HCT116 (cell line): Measurements from ENCODE around the gene IL1B. TPM values are rescaled to one million over a fixed set of nuclear protein-coding genes. Genes with fewer than 3 reads are reported as not detected.

ENCODE experiments used
- ATAC-seq: fragments of 200-7000 bp; cut with Tn5 transposase; 2 replicates; pipeline ENCODE4 v1.9.1; 2020; ENCODE audit warnings: mild to moderate bottlenecking, moderate library complexity
- BruUV-seq: library from RNA; stranded (reverse); fragments of 400-500 nt; replicated peaks from 2 replicates; lab custom pipeline; 2021; lab: Mats Ljungman, UMichigan
- CTCF ChIA-PET: fragments of 300-600 bp; sonication (Branson Sonifier 250); formaldehyde crosslinking; loops from one replicate; lab custom pipeline; 2021; ENCODE audit warnings: antibody characterized with exemption; lab: Charles Lee
- POLR2A ChIA-PET: fragments of 300-600, 350-600 bp; sonication (Branson Sonifier 250); formaldehyde crosslinking; loops from one replicate; lab custom pipeline; 2021; ENCODE audit warnings: antibody characterized with exemption; lab: Charles Lee
- RAD21 ChIA-PET, 2 experiments: fragments of 300-600 bp; sonication (Branson Sonifier 250); formaldehyde crosslinking; loops; one replicate each; lab custom pipeline; 2023; ENCODE audit warnings: low total read pairs in 2 of 2; ENCODE audit not compliant: uncharacterized antibody in 2 of 2, unreplicated experiment in 2 of 2, low non-redundant PET in 1 of 2; lab: Charles Lee
- DNase-seq: peaks from one replicate; pipeline ENCODE4 v3.0.0-alpha.2; 2010; ENCODE audit warnings: low read depth, low spot score
- H2AFZ ChIP-seq: fragments of 200-600 bp; shearing (Covaris generic), sonication (generic); 2 replicates; pipeline ENCODE4 v1.6.1; 2017; ENCODE audit warnings: low read depth, mixed run types, mixed read lengths, antibody characterized with exemption, low read length; ENCODE audit not compliant: poor library complexity, severe bottlenecking
- H3K27ac ChIP-seq: 2 replicates; pipeline ENCODE4 v1.5.1; 2012; ENCODE audit warnings: low read depth, low read length
- H3K27me3 ChIP-seq: fragments of 200-600 bp; sonication (generic); 2 replicates; pipeline ENCODE4 v1.6.1; 2016; ENCODE audit warnings: mixed run types, low read length, mixed read lengths; ENCODE audit not compliant: insufficient read depth
- H3K36me3 ChIP-seq, 2 experiments: fragments of 200-500 bp in 1 of 2; fragments of 200-600 bp in 1 of 2; sonication (Bioruptor generic) in 1 of 2; sonication (generic) in 1 of 2; 2 replicates each; pipeline versions ENCODE4 v1.5.1 to v1.6.1; 2014 to 2016; ENCODE audit warnings: low read length in 2 of 2, inconsistent platforms in 1 of 2, mixed read lengths in 1 of 2, mixed run types in 1 of 2; ENCODE audit not compliant: insufficient read depth in 2 of 2, control insufficient read depth in 1 of 2
- H3K4me1 ChIP-seq, 2 experiments: fragments of 200-600 bp in 1 of 2; sonication (generic) in 1 of 2; 2 replicates each; pipeline versions ENCODE4 v1.5.1 to v1.6.1; 2012 to 2017; ENCODE audit warnings: low read length in 2 of 2, inconsistent platforms in 1 of 2, mild to moderate bottlenecking in 1 of 2, mixed read lengths in 1 of 2, mixed run types in 1 of 2, moderate library complexity in 1 of 2; ENCODE audit not compliant: insufficient read depth in 2 of 2, control insufficient read depth in 1 of 2
- H3K4me2 ChIP-seq: fragments of 200-600 bp; sonication (generic); 2 replicates; pipeline ENCODE4 v1.6.1; 2017; ENCODE audit warnings: mixed run types, low read length, mixed read lengths
- H3K4me3 ChIP-seq, 2 experiments: fragments of 200-600 bp in 1 of 2; sonication (generic) in 1 of 2; replicated peaks in 1 of 2; 2 replicates each; pipeline ENCODE4 v1.5.1; 2011 to 2016; ENCODE audit warnings: low read length in 2 of 2, control low read depth in 1 of 2, low read depth in 1 of 2, mild to moderate bottlenecking in 1 of 2, mixed read lengths in 1 of 2, mixed run types in 1 of 2
- H3K79me2 ChIP-seq: fragments of 200-600 bp; sonication (generic); 2 replicates; pipeline ENCODE4 v1.6.1; 2017; ENCODE audit warnings: mild to moderate bottlenecking, mixed run types, low read length, moderate library complexity, mixed read lengths; ENCODE audit not compliant: insufficient read depth
- H3K9ac ChIP-seq: fragments of 200-600 bp; sonication (generic); 2 replicates; pipeline ENCODE4 v1.6.1; 2016; ENCODE audit warnings: low read length, mixed read lengths
- H3K9me2 ChIP-seq: fragments of 200-600 bp; sonication (generic), shearing (Covaris generic); 2 replicates; pipeline ENCODE4 v1.6.1; 2017; ENCODE audit warnings: mixed run types, mild to moderate bottlenecking, moderate library complexity; ENCODE audit not compliant: insufficient read depth
- H3K9me3 ChIP-seq, 2 experiments: fragments of 200-500 bp in 1 of 2; fragments of 200-600 bp in 1 of 2; sonication (Bioruptor generic) in 1 of 2; sonication (generic) in 1 of 2; 2 replicates each; pipeline ENCODE4 v1.6.1; 2014 to 2017; ENCODE audit warnings: low read length in 2 of 2, mixed read lengths in 2 of 2, inconsistent platforms in 1 of 2, low read depth in 1 of 2, mild to moderate bottlenecking in 1 of 2, mixed run types in 1 of 2, moderate library complexity in 1 of 2; ENCODE audit not compliant: control insufficient read depth in 1 of 2, insufficient read depth in 1 of 2
- H4K20me1 ChIP-seq: fragments of 200-600 bp; sonication (generic), shearing (Covaris generic); 2 replicates; pipeline ENCODE4 v1.6.1; 2017; ENCODE audit warnings: mixed run types, mild to moderate bottlenecking, moderate library complexity; ENCODE audit not compliant: insufficient read depth
- ATF3 ChIP-seq: IDR thresholded peaks from 2 replicates; pipeline ENCODE4 v1.6.1; 2012
- CBX3 ChIP-seq: IDR thresholded peaks from 2 replicates; pipeline ENCODE4 v1.6.1; 2012; ENCODE audit warnings: low read depth
- CEBPB ChIP-seq: IDR thresholded peaks from 2 replicates; pipeline ENCODE4 v1.6.1; 2012; ENCODE audit warnings: low read depth
- EGR1 ChIP-seq: IDR thresholded peaks from 2 replicates; pipeline ENCODE4 v1.6.1; 2012; ENCODE audit warnings: low read depth
- EZH2 ChIP-seq: fragments of 200-600 bp; sonication (generic); IDR thresholded peaks from 2 replicates; pipeline ENCODE4 v1.6.1; 2017; ENCODE audit warnings: antibody characterized with exemption, mixed run types
- EZH2phosphoT487 ChIP-seq: fragments of 200-600 bp; IDR thresholded peaks from 2 replicates; pipeline ENCODE4 v1.6.1; 2018; ENCODE audit warnings: antibody characterized with exemption, borderline replicate concordance
- FOSL1 ChIP-seq: IDR thresholded peaks from 2 replicates; pipeline ENCODE4 v1.6.1; 2012; ENCODE audit warnings: low read depth
- JUND ChIP-seq: IDR thresholded peaks from 2 replicates; pipeline ENCODE4 v1.6.1; 2012
- MAX ChIP-seq: IDR thresholded peaks from 2 replicates; pipeline ENCODE4 v1.6.1; 2012
- POLR2A ChIP-seq: IDR thresholded peaks from 2 replicates; pipeline ENCODE4 v1.7.0; 2011; ENCODE audit warnings: borderline replicate concordance; ENCODE audit not compliant: insufficient read depth, insufficient read length; ENCODE audit errors: extremely low read depth
- POLR2AphosphoS5 ChIP-seq: IDR thresholded peaks from 2 replicates; pipeline ENCODE4 v1.6.1; 2011; ENCODE audit warnings: mild to moderate bottlenecking, low read depth, low read length, moderate library complexity
- RAD21 ChIP-seq: IDR thresholded peaks from 2 replicates; pipeline ENCODE4 v1.6.1; 2012; ENCODE audit warnings: low read depth, mild to moderate bottlenecking
- SIN3A ChIP-seq: IDR thresholded peaks from 2 replicates; pipeline ENCODE4 v1.6.1; 2012; ENCODE audit warnings: low read depth
- SP1 ChIP-seq: IDR thresholded peaks from 2 replicates; pipeline ENCODE4 v1.6.1; 2012; ENCODE audit warnings: low read depth
- SRF ChIP-seq: IDR thresholded peaks from 2 replicates; pipeline ENCODE4 v1.6.1; 2012; ENCODE audit warnings: low read depth
- TCF7L2 ChIP-seq: IDR thresholded peaks from 2 replicates; pipeline ENCODE4 v1.7.0; 2011; ENCODE audit warnings: borderline replicate concordance, inconsistent platforms; ENCODE audit not compliant: insufficient read depth, insufficient read length; ENCODE audit errors: extremely low read depth
- YY1 ChIP-seq: IDR thresholded peaks from 2 replicates; pipeline ENCODE4 v1.6.1; 2011; ENCODE audit warnings: low read length, low read depth, moderate library complexity, mild to moderate bottlenecking; ENCODE audit not compliant: insufficient replicate concordance; ENCODE audit errors: extremely low read depth
- ZBTB33 ChIP-seq: IDR thresholded peaks from 2 replicates; pipeline ENCODE4 v1.6.1; 2011; ENCODE audit warnings: mild to moderate bottlenecking, low read length, moderate library complexity; ENCODE audit not compliant: insufficient replicate concordance; ENCODE audit errors: extremely low read depth
- ZNF274 ChIP-seq: fragments of 200-500 bp; sonication (Bioruptor generic); IDR thresholded peaks from 2 replicates; pipeline ENCODE4 v1.6.1; 2014; ENCODE audit warnings: mild to moderate bottlenecking, low read depth, low read length, inconsistent platforms
- intact Hi-C: fragments of 100-400 bp; cut with micrococcal nuclease; formaldehyde crosslinking; loops from 2 replicates; pipeline ENCODE4 v1.10.0; 2022
- total RNA-seq: library from RNA; stranded (reverse); gene quantifications from one replicate; pipeline ENCODE4 v1.2.1, GENCODE V29; 2021; ENCODE audit not compliant: unreplicated experiment

Gene IL1B
- total RNA-seq, 1 experiment from 2014 or later, result not detected

GRCh38 chr2:112843836-112844235, 7.3 kb upstream of the IL1B start:
- POLR2A ChIA-PET, result no interaction called here
- TF ChIP-seq RAD21 (no peak), CBX3 (no peak), POLR2A (no peak), ATF3 (no peak), POLR2AphosphoS5 (no peak), MAX (no peak), JUND (no peak), EGR1 (no peak), TCF7L2 (no peak), CEBPB (no peak), YY1 (no peak)
- peaks cover 13% of the 10 kb centered on the region for H3K27me3 ChIP-seq
- H3K27ac ChIP-seq, result no peak overlapping the region
- ATAC-seq (no peak), DNase-seq (no peak)
- no peak overlapping the region for H3K4me2 ChIP-seq
- CTCF ChIA-PET, result no interaction called here
- H3K9me2 ChIP-seq, result no peaks in the 10 kb centered on the region
- no peak overlapping the region for H3K9ac ChIP-seq
- BruUV-seq, result no TSS peak
- no peaks in the 10 kb centered on the region for H4K20me1 ChIP-seq
- H3K9me3 ChIP-seq, result no peaks in the 10 kb centered on the region
- no peaks in the 10 kb centered on the region for H3K36me3 ChIP-seq
- RAD21 ChIA-PET, result no interaction called here
- H3K4me1 ChIP-seq, result no peaks in the 10 kb centered on the region
- H3K4me3 ChIP-seq, result no peak overlapping the region
- H2AFZ ChIP-seq, result no peak overlapping the region
- no peaks in the 10 kb centered on the region for H3K79me2 ChIP-seq
- intact Hi-C loops, result no loop called here

- Histone ChIP-seq H3K9ac (no peak overlapping the region), H3K27ac (no peak overlapping the region), H4K20me1 (no peaks in the 10 kb centered on the region), H3K79me2 (no peaks in the 10 kb centered on the region), H3K4me2 (no peak overlapping the region), H3K27me3 (peaks cover 16% of the 10 kb centered on the region), H2AFZ (no peak overlapping the region), H3K4me1 (no peaks in the 10 kb centered on the region), H3K9me2 (no peaks in the 10 kb centered on the region), H3K36me3 (no peaks in the 10 kb centered on the region), H3K4me3 (no peak overlapping the region), H3K9me3 (no peaks in the 10 kb centered on the region)
- ATAC-seq (no peak), DNase-seq (no peak)
- BruUV-seq, result no TSS peak
- RAD21 ChIA-PET, result no interaction called here
- CTCF ChIA-PET, result no interaction called here
- intact Hi-C loops, result no loop called here
- POLR2A ChIA-PET, result interaction anchor here (0.7 kb wide), 1 partner anchor 9 kb away, joined by 3 read pairs; no protein-coding TSS in a partner anchor
- no peak for TF ChIP-seq SP1
- TF ChIP-seq POLR2AphosphoS5, result no peak
- TF ChIP-seq ATF3, result no peak
- no peak for TF ChIP-seq SIN3A
- no peak for TF ChIP-seq EZH2
- TF ChIP-seq EGR1, result no peak
- TF ChIP-seq ZBTB33, result no peak
- TF ChIP-seq FOSL1, result no peak
- TF ChIP-seq ZNF274, result no peak
- TF ChIP-seq MAX, result no peak
- TF ChIP-seq POLR2A, result no peak
- TF ChIP-seq CEBPB, result no peak
- TF ChIP-seq CBX3, result no peak
- no peak for TF ChIP-seq SRF
- TF ChIP-seq EZH2phosphoT487, result no peak
Measured at GRCh38 chr2:112843288-112843687, 6.7 kb upstream of the IL1B start.
